ENCODE measurements around the gene ARIH2. TPM values are rescaled to one million over a fixed set of nuclear protein-coding genes. Genes with fewer than 3 reads are reported as not detected.
"Not testable (repeated sequence)": the region's sequence is repeated elsewhere in the genome, so short reads cannot be mapped to it uniquely, and the experiment has no call there.

The ARIH2 gene
- total and polyA plus RNA-seq, 7 donors = 59.5 to 163 (median 110) TPM

DNA sequence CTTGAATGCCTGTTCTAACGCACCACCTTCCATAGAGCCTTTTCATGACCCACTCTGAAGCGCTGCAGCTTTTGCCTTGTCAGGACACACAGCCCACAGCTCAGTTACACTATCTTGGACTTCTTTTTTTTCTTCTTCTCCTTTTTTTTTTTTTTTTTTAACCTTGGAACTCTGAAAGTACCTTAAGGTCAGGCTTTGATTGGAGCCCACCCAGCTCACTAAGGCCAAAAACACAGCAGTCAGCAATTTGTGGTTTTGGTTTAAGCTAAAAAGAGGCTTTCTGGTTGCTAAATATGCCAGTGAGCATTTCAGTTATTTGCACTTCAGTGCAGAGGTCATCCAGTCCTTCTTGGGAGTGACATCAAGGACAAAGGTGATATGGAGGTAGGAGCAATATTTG is 21.7 kb upstream of the ARIH2 start:
- Histone ChIP-seq H3K36me3 (ENCODE audit: insufficient read depth in 1 of 2, low read depth in 1 of 2) (peaks cover 0 to 6% of the 10 kb centered on the region in 2 donors), H3K9me3 (no peaks in the 10 kb centered on the region), H3K4me3 (peak overlapping the region; percentile 78), H3K4me1 (peaks cover 12% of the 10 kb centered on the region), H3K27me3 (ENCODE audit: insufficient read depth in 3 of 3, low read length in 2 of 3) (no peaks in the 10 kb centered on the region), H3K27ac (no peak overlapping the region)
- TF ChIP-seq, protein P1, sequence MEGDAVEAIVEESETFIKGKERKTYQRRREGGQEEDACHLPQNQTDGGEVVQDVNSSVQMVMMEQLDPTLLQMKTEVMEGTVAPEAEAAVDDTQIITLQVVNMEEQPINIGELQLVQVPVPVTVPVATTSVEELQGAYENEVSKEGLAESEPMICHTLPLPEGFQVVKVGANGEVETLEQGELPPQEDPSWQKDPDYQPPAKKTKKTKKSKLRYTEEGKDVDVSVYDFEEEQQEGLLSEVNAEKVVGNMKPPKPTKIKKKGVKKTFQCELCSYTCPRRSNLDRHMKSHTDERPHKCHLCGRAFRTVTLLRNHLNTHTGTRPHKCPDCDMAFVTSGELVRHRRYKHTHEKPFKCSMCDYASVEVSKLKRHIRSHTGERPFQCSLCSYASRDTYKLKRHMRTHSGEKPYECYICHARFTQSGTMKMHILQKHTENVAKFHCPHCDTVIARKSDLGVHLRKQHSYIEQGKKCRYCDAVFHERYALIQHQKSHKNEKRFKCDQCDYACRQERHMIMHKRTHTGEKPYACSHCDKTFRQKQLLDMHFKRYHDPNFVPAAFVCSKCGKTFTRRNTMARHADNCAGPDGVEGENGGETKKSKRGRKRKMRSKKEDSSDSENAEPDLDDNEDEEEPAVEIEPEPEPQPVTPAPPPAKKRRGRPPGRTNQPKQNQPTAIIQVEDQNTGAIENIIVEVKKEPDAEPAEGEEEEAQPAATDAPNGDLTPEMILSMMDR (IDR thresholded peaks at IDR 0.05) = no peak
- DNase-seq (no peak), ATAC-seq (no peak)
- intact Hi-C loops (cut with DNase I) = loop anchor here in 1 of 2 donors (5.0 kb wide), 1 partner anchor 50 kb away; the partner anchor contains the start of gene PRKAR2A
- 89 to 98% (median 94%) methylated on average over 2 of the region's 2 CpGs for WGBS, 3 donors

DNA sequence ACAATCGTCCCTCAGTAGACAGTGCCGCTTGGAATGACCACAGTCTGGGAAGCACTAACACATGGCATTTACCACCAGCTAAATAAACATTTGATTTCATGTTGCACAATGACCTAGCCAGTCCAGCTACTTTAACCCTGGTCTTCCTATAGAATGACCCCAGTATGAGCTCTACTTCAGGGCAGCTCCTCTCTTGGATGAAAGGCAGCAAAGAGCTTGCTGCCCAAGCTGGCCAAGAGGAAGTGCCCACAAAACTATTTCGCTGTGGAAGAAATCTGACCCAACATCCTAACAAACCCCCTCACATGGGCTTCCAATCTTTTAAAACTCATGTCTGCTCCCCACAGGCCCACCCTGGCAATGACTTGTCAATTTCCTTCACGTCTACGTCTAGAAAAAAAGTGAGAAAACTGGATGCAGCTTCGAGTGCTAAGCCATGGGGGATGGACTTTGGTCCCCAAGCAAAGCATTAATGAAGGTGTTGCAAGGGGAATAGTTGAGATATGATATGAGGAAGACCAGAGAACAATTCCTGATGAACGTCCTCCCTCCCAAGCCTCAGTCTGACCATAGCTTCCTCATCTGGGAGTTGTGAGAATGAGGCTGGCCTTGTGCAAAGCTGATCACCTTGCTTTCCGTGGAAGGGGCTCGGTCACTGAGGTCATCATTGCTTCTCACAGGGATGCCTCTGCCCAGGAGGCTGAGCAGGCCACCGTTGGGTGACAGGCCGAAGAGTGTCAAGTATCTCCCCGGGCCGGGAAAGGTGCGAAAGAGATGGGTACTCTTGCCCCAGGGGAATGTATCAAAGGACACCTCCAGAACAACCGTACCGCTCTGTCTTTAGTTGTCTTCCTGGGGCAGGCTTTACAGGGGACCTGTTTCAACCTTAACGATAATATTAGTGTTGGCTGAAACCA is 20.9 kb upstream of the ARIH2 start:
- TF ChIP-seq, protein P1 (IDR thresholded peaks at IDR 0.05) = no peak
- 25 to 37% (median 29%) methylated on average over 17 of the region's 17 CpGs for WGBS, 3 donors
- H3K36me3 ChIP-seq (ENCODE audit: insufficient read depth in 1 of 2, low read depth in 1 of 2) = no peaks in the 10 kb centered on the region
- H3K27me3 ChIP-seq (ENCODE audit: insufficient read depth in 3 of 3, low read length in 2 of 3) = no peaks in the 10 kb centered on the region
- peak; percentile 18 to 44 (median 23) for ATAC-seq
- H3K9me3 ChIP-seq = no peaks in the 10 kb centered on the region
- H3K4me1 ChIP-seq = peaks cover 12% of the 10 kb centered on the region
- peak overlapping the region; percentile 78 for H3K4me3 ChIP-seq
- no peak for DNase-seq
- H3K27ac ChIP-seq = peak overlapping the region; percentile 83
- intact Hi-C loops (cut with DNase I) = loop anchor here in 1 of 2 donors (5.0 kb wide), 1 partner anchor 50 kb away; the partner anchor contains the start of gene PRKAR2A

DNA sequence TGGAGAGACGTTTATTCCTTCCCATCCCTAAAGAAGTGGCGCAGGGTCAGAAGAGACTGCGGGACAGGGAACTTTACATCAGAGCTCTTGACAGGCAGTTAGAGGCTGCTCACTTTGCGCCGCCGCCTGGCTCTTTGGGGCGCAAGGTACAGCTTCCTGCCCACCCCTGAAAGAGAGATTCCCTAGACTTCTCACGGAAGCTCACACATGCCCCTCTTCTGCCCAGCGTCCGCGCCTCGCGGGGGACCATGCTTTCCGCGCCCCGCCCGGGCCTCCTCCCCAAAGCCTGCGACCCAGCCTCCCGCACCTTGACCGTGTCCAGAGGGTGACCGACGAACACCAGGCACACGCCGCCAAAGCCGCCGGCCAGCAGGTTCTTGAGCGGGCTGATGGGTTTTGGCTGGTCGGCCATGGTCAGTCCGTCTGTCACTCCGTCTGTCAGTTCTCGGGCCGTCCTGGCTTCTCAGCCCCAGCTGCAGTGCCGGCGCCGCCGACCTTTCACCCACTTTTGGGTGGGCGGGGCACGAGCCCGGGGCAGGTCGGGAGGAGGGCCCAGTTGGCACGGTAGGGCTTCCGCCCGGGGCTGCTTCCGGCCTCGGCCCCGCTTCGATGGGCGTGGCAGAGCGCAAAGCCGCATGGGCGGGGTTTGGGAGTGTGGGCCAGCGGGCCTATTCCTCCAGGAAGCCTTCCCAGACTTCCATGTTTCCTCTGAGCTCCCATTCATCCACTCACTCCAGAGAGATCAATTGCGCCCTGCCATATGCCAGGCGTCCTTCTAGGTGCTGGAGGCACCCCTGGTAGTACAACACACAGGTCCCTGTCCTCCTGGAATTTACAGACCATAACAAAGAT is 20.0 kb upstream of the ARIH2 start, which contains the start of gene SLC25A20:
Gene SLC25A20, minus strand, starts transcription at position 500 of the 852 bp plus-strand sequence. Its CDS starts 88 bp downstream, at position 412.
- intact Hi-C loops (cut with DNase I) = loop anchor here in 1 of 2 donors (5.0 kb wide), 1 partner anchor 51 kb away; the partner anchor contains the start of gene PRKAR2A
- WGBS, 3 donors = 3% methylated on average over 47 to 54 of the region's 54 CpGs
- ATAC-seq = peak; percentile 98 to 99 (median 98)

DNA sequence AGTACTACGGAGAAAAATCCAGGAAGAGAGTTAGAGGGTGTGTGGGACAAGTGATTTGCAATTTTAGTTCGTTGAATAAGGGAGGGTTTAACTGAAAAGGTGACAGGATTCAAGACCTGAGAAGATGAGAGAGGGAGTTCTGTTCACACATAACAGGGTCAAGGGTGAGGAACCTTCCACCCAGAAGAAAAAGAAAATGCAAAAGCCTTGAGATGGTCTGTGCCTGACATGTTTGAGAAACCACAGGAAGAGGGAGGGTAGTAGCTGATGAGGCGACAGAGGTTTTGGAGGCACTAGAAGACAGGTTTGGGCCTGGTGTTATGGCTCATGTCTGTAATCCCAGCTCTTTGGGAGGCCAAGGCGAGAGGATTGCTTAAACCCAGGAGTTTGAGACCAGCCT is 19.4 kb upstream of the ARIH2 start:
- H3K4me1 ChIP-seq = peaks cover 12% of the 10 kb centered on the region
- H3K36me3 ChIP-seq (ENCODE audit: insufficient read depth in 1 of 2, low read depth in 1 of 2) = no peaks in the 10 kb centered on the region
- WGBS, 3 donors = 78 to 84% (median 80%) methylated on average over 4 of the region's 4 CpGs
- intact Hi-C loops (cut with DNase I) = loop anchor here in 1 of 2 donors (5.0 kb wide), 1 partner anchor 52 kb away; the partner anchor contains the start of gene PRKAR2A
- H3K4me3 ChIP-seq = peak overlapping the region; percentile 78
- no peaks in the 10 kb centered on the region for H3K27me3 ChIP-seq (ENCODE audit: insufficient read depth in 3 of 3, low read length in 2 of 3)
- ATAC-seq (no peak), DNase-seq (no peak)
- TF ChIP-seq, protein P1 (IDR thresholded peaks at IDR 0.05) = no peak
- peak overlapping the region; percentile 83 for H3K27ac ChIP-seq
- no peaks in the 10 kb centered on the region for H3K9me3 ChIP-seq

More for the DNA sequence above, 20.0 kb upstream of the ARIH2 start, which contains the start of gene SLC25A20:
- Histone ChIP-seq H3K4me1 (peaks cover 12% of the 10 kb centered on the region), H3K27me3 (ENCODE audit: insufficient read depth in 3 of 3, low read length in 2 of 3) (no peaks in the 10 kb centered on the region), H3K27ac (peak within 1 kb of the TSS; percentile 83), H3K4me3 (peak within 1 kb of the TSS; percentile 78), H3K9me3 (no peaks in the 10 kb centered on the region), H3K36me3 (ENCODE audit: insufficient read depth in 1 of 2, low read depth in 1 of 2) (no peaks in the 10 kb centered on the region)
- TF ChIP-seq, protein P1 (IDR thresholded peaks at IDR 0.05) = no peak
- DNase-seq = peak; percentile 95 to 97

DNA sequence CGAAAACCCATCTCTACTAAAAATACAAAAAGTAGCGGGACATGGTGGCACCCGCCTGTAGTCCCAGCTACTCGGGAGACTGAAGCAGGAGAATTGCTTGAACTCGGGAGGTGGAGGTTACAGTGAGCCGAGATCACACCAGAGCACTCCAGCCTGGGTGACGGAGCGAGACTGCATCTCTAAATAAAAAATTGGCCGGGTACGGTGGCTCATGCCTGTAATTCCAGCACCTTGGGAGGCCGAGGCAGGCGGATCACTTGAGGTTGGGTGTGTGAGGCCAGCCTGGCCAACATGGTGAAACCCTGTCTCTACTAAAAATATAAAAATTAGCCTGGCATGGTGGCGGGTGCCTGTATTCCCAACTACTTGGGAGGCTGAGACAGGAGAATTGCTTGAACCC is 11.6 kb upstream of the ARIH2 start:
- H3K36me3 ChIP-seq (ENCODE audit: insufficient read depth in 1 of 2, low read depth in 1 of 2); H3K4me3 ChIP-seq; DNase-seq; H3K27ac ChIP-seq; intact Hi-C loops (cut with DNase I); H3K9me3 ChIP-seq; H3K27me3 ChIP-seq (ENCODE audit: insufficient read depth in 3 of 3, low read length in 2 of 3); H3K4me1 ChIP-seq; ATAC-seq: not testable (repeated sequence)
- WGBS, 3 donors = 73 to 88% (median 76%) methylated on average over 13 of the region's 13 CpGs
